PC-9 (cell line): ENCODE results near the gene ARHGAP18. TPM values are rescaled to one million over a fixed set of nuclear protein-coding genes. Genes with fewer than 3 reads are reported as not detected.

Source experiments
- BruUV-seq: library from RNA; stranded (reverse); fragments of 400-500 nt; replicated peaks from 2 replicates; lab custom pipeline; 2021; lab: Mats Ljungman, UMichigan
- CTCF ChIA-PET: fragments of 300-600 bp; sonication (Branson Sonifier 250); formaldehyde crosslinking; loops from one replicate; lab custom pipeline; 2022; ENCODE audit warnings: antibody characterized with exemption; lab: Charles Lee
- POLR2A ChIA-PET: fragments of 300-600 bp; sonication (Branson Sonifier 250); formaldehyde crosslinking; loops from one replicate; lab custom pipeline; 2022; ENCODE audit warnings: antibody characterized with exemption; ENCODE audit not compliant: unreplicated experiment; lab: Charles Lee
- DNase-seq, 2 experiments: peaks; one replicate each; pipeline versions ENCODE4 v3.0.0 to v3.0.0-alpha.2; 2015 to 2022; ENCODE audit warnings: mixed read lengths in 1 of 2
- H2AFZ ChIP-seq: fragments of 200-600 bp; sonication (generic); 2 replicates; pipeline ENCODE4 v1.8.1; 2017; ENCODE audit warnings: antibody characterized with exemption
- H3F3A ChIP-seq: fragments of 200-600 bp; sonication (generic); 2 replicates; pipeline ENCODE4 v1.8.1; 2017; ENCODE audit warnings: antibody characterized with exemption, mild to moderate bottlenecking, low read depth; ENCODE audit not compliant: insufficient read depth
- H3K27ac ChIP-seq: fragments of 200-600 bp; sonication (generic); 2 replicates; pipeline ENCODE4 v1.6.1; 2016; ENCODE audit warnings: mixed run types
- H3K27me3 ChIP-seq: fragments of 200-600 bp; sonication (generic); 2 replicates; pipeline ENCODE4 v1.6.1; 2016; ENCODE audit warnings: low read depth, mixed run types; ENCODE audit not compliant: insufficient read depth
- H3K36me3 ChIP-seq: fragments of 200-600 bp; sonication (generic); 2 replicates; pipeline ENCODE4 v1.6.1; 2016; ENCODE audit warnings: low read depth, mixed run types
- H3K4me1 ChIP-seq: fragments of 200-600 bp; sonication (generic); replicated peaks from 2 replicates; pipeline ENCODE4 v1.6.1; 2016; ENCODE audit warnings: mixed run types; ENCODE audit not compliant: insufficient read depth
- H3K4me2 ChIP-seq: fragments of 200-600 bp; sonication (generic); 2 replicates; pipeline ENCODE4 v1.6.1; 2017; ENCODE audit warnings: mixed run types
- H3K4me3 ChIP-seq: fragments of 200-600 bp; sonication (generic); 2 replicates; pipeline ENCODE4 v1.6.1; 2016; ENCODE audit warnings: mixed run types
- H3K79me2 ChIP-seq: fragments of 200-600 bp; sonication (generic); 2 replicates; pipeline ENCODE4 v1.6.1; 2017; ENCODE audit warnings: low read depth, mixed run types
- H3K9me2 ChIP-seq: fragments of 200-600 bp; sonication (generic); 2 replicates; pipeline ENCODE4 v1.8.1; 2017; ENCODE audit warnings: mild to moderate bottlenecking; ENCODE audit not compliant: insufficient read depth
- H3K9me3 ChIP-seq: fragments of 200-600 bp; sonication (generic); 2 replicates; pipeline ENCODE4 v1.8.1; 2016; ENCODE audit warnings: low read depth; ENCODE audit not compliant: insufficient read depth
- H4K20me1 ChIP-seq: fragments of 200-600 bp; sonication (generic); 2 replicates; pipeline ENCODE4 v1.8.1; 2017; ENCODE audit not compliant: insufficient read depth
- CTCF ChIP-seq: fragments of 200-600 bp; sonication (generic); conservative IDR thresholded peaks from 2 replicates; pipeline ENCODE4 v1.6.1; 2017; ENCODE audit warnings: mixed run types, antibody characterized with exemption, mild to moderate bottlenecking, moderate library complexity
- EZH2 ChIP-seq: fragments of 200-600 bp; sonication (generic); IDR thresholded peaks from 2 replicates; pipeline ENCODE4 v1.8.0; 2017; ENCODE audit warnings: antibody characterized with exemption, low read depth
- intact Hi-C: fragments of 100-400 bp; cut with micrococcal nuclease; formaldehyde crosslinking; loops from one replicate; pipeline ENCODE4 v1.10.0; 2022; ENCODE audit not compliant: unreplicated experiment
- total RNA-seq: library from RNA; stranded (reverse); gene quantifications from 2 replicates; pipeline ENCODE4 v1.2.3, GENCODE V29; 2021

The ARHGAP18 gene
- total RNA-seq, 1 experiment from 2014 or later, result 15.0 TPM

- H3K9me3 ChIP-seq, result no peaks in the 10 kb centered on the region
- no peaks in the 10 kb centered on the region for H3K9me2 ChIP-seq
- no peaks in the 10 kb centered on the region for H3K27me3 ChIP-seq
- TF ChIP-seq CTCF (no peak), EZH2 (no peak)
- intact Hi-C loops, result no loop called here
- ChIA-PET POLR2A (no interaction called here), CTCF (no interaction called here)
- no peak overlapping the region for H2AFZ ChIP-seq
- peak; percentile 20 to 83 for DNase-seq
- H3K27ac ChIP-seq, result peak overlapping the region; percentile 49
- H3F3A ChIP-seq, result no peaks in the 10 kb centered on the region
- H4K20me1 ChIP-seq, result no peaks in the 10 kb centered on the region
- no peaks in the 10 kb centered on the region for H3K79me2 ChIP-seq
- H3K4me1 ChIP-seq, result peaks cover 20% of the 10 kb centered on the region
- BruUV-seq, result no TSS peak
- H3K4me3 ChIP-seq, result no peak overlapping the region
- H3K36me3 ChIP-seq, result no peaks in the 10 kb centered on the region
- H3K4me2 ChIP-seq, result 0 out of 2 replicates have a peak overlapping the region, but pooled peaks have one; percentile 10
Measured at GRCh38 chr6:129651291-129651691, 58.7 kb downstream of the ARHGAP18 start.

- H3K9me3 ChIP-seq, result no peaks in the 10 kb centered on the region
- ChIA-PET POLR2A (no interaction called here), CTCF (interaction anchor here (0.6 to 0.7 kb wide), 2 partner anchors 68 to 75 kb away, joined by 4 to 11 read pairs; no protein-coding TSS in a partner anchor)
- no peaks in the 10 kb centered on the region for H3K9me2 ChIP-seq
- H3K27ac ChIP-seq, result no peak overlapping the region
- intact Hi-C loops, result no loop called here
- no peak for DNase-seq
- no peak for TF ChIP-seq CTCF
- no peak for TF ChIP-seq EZH2
- H3K4me2 ChIP-seq, result no peak overlapping the region
- H4K20me1 ChIP-seq, result no peaks in the 10 kb centered on the region
- H3K4me1 ChIP-seq, result peaks cover 43% of the 10 kb centered on the region
- no peaks in the 10 kb centered on the region for H3K27me3 ChIP-seq
- no peaks in the 10 kb centered on the region for H3K36me3 ChIP-seq
- H3K79me2 ChIP-seq, result no peaks in the 10 kb centered on the region
- BruUV-seq, result no TSS peak
- no peak overlapping the region for H3K4me3 ChIP-seq
- H2AFZ ChIP-seq, result no peak overlapping the region
- peaks cover 11% of the 10 kb centered on the region; the same call in 1 of the 2 replicates for H3F3A ChIP-seq
Measured at GRCh38 chr6:129648819-129649491, 61.0 kb downstream of the ARHGAP18 start.

- no peak for TF ChIP-seq CTCF
- no peak for TF ChIP-seq EZH2
- intact Hi-C loops, result no loop called here
- Histone ChIP-seq H4K20me1 (no peaks in the 10 kb centered on the region), H3K79me2 (no peaks in the 10 kb centered on the region), H3K36me3 (no peaks in the 10 kb centered on the region), H3K9me2 (no peaks in the 10 kb centered on the region), H3K27ac (no peak overlapping the region), H2AFZ (no peak overlapping the region), H3K9me3 (no peaks in the 10 kb centered on the region), H3K4me3 (no peak overlapping the region), H3K4me2 (no peak overlapping the region), H3K27me3 (no peaks in the 10 kb centered on the region), H3F3A (peaks cover 11% of the 10 kb centered on the region; the same call in 1 of the 2 replicates), H3K4me1 (peaks cover 46% of the 10 kb centered on the region)
- DNase-seq, result no peak
- ChIA-PET POLR2A (no interaction called here), CTCF (no interaction called here)
- no TSS peak for BruUV-seq
Measured at GRCh38 chr6:129647044-129647443, 62.9 kb downstream of the ARHGAP18 start.
